Endothelial cell of umbilical vein (primary cell): ENCODE measurements around the gene NF1. TPM values are rescaled to one million over a fixed set of nuclear protein-coding genes. Genes with fewer than 3 reads are reported as not detected.

Experiments used
- BruUV-seq: library from RNA; stranded (reverse); fragments of 400-500 nt; replicated peaks from 2 replicates; lab custom pipeline; 2021; lab: Mats Ljungman, UMichigan
- CTCF ChIA-PET: fragments of 300-600, 350-600 bp; sonication (Branson Sonifier 250); formaldehyde crosslinking; loops from one replicate; lab custom pipeline; 2021; ENCODE audit warnings: antibody characterized with exemption, inconsistent platforms; lab: Charles Lee
- POLR2A ChIA-PET: fragments of 300-600, 350-600 bp; sonication (Branson Sonifier 250); formaldehyde crosslinking; loops from one replicate; lab custom pipeline; 2021; ENCODE audit warnings: antibody characterized with exemption, inconsistent platforms; lab: Charles Lee
- DNase-seq: peaks from one replicate; pipeline ENCODE4 v3.0.0-alpha.2; 2011; ENCODE audit warnings: low read depth, low spot score
- FAIRE-seq: peaks from 2 replicates; lab custom pipeline; 2011; peaks lifted over from hg19 to GRCh38; lab: Jason Lieb, UNC
- H2AFZ ChIP-seq: 2 replicates; pipeline ENCODE4 v1.6.0; 2012; ENCODE audit warnings: low read depth, low read length, control low read depth, inconsistent platforms
- H3K27ac ChIP-seq: 2 replicates; pipeline ENCODE4 v1.5.1; 2011; ENCODE audit warnings: low read depth, mild to moderate bottlenecking, control low read depth, low read length, moderate library complexity; ENCODE audit not compliant: insufficient read depth
- H3K27me3 ChIP-seq, 2 experiments: 2 replicates each; pipeline versions ENCODE4 v1.6.0 to v1.6.1; 2011; ENCODE audit warnings: low read length in 2 of 2, mixed read lengths in 1 of 2; ENCODE audit not compliant: control insufficient read depth in 2 of 2, insufficient read depth in 2 of 2
- H3K36me3 ChIP-seq, 2 experiments: 2 replicates in 1 of 2; 3 replicates in 1 of 2; pipeline ENCODE4 v1.5.1; 2011; ENCODE audit warnings: low read length in 2 of 2, mild to moderate bottlenecking in 1 of 2, moderate library complexity in 1 of 2; ENCODE audit not compliant: control insufficient read depth in 2 of 2, insufficient read depth in 2 of 2; ENCODE audit errors: extremely low read depth in 1 of 2
- H3K4me1 ChIP-seq: 3 replicates; pipeline ENCODE4 v1.5.1; 2011; ENCODE audit warnings: mild to moderate bottlenecking, low read length; ENCODE audit not compliant: control insufficient read depth, insufficient read depth; ENCODE audit errors: extremely low read depth
- H3K4me2 ChIP-seq: 2 replicates; pipeline ENCODE4 v1.6.1; 2011; ENCODE audit warnings: low read length, control low read depth, mixed read lengths; ENCODE audit not compliant: insufficient read depth
- H3K4me3 ChIP-seq, 3 experiments: fragments of 200-600 bp in 1 of 3; sonication (generic), shearing (Covaris generic) in 1 of 3; replicated peaks in 1 of 3; 2 replicates each; pipeline ENCODE4 v1.5.1; 2011 to 2016; ENCODE audit warnings: control low read depth in 3 of 3, low read length in 3 of 3, mild to moderate bottlenecking in 2 of 3, inconsistent platforms in 1 of 3, low read depth in 1 of 3, moderate library complexity in 1 of 3; ENCODE audit not compliant: insufficient read depth in 1 of 3
- H3K79me2 ChIP-seq: 2 replicates; pipeline ENCODE4 v1.6.0; 2012; ENCODE audit warnings: low read length, inconsistent platforms; ENCODE audit not compliant: control insufficient read depth, insufficient read depth
- H3K9ac ChIP-seq: replicated peaks from 2 replicates; pipeline ENCODE3; 2011; ENCODE audit warnings: low read length, control low read depth; ENCODE audit not compliant: insufficient read depth; ENCODE audit errors: extremely low read depth
- H3K9me1 ChIP-seq: replicated peaks from 3 replicates; pipeline ENCODE4 v1.6.0; 2011; ENCODE audit warnings: mild to moderate bottlenecking, low read length; ENCODE audit not compliant: control insufficient read depth, insufficient read depth; ENCODE audit errors: extremely low read depth
- H3K9me3 ChIP-seq: replicated peaks from 2 replicates; pipeline ENCODE4 v1.5.1; 2012; ENCODE audit warnings: low read length, inconsistent platforms; ENCODE audit not compliant: control insufficient read depth, insufficient read depth
- H4K20me1 ChIP-seq: replicated peaks from 2 replicates; pipeline ENCODE3; 2011; ENCODE audit warnings: mild to moderate bottlenecking, low read length; ENCODE audit not compliant: control insufficient read depth, insufficient read depth; ENCODE audit errors: extremely low read depth
- EZH2 ChIP-seq: IDR thresholded peaks from 2 replicates; pipeline ENCODE4 v1.6.1; 2012; ENCODE audit warnings: borderline replicate concordance, low read depth, mild to moderate bottlenecking, moderate library complexity, low read length, inconsistent platforms; ENCODE audit not compliant: severe bottlenecking
- JUN ChIP-seq: IDR thresholded peaks from 2 replicates; pipeline ENCODE4 v1.6.1; 2011; ENCODE audit warnings: borderline replicate concordance, low read depth; ENCODE audit not compliant: insufficient read length, insufficient read depth
- MAX ChIP-seq: IDR thresholded peaks from 2 replicates; pipeline ENCODE4 v1.6.1; 2011; ENCODE audit not compliant: insufficient read depth, insufficient read length
- MYC ChIP-seq: IDR thresholded peaks from one replicate; pipeline ENCODE4 v1.6.1; 2011; ENCODE audit warnings: mild to moderate bottlenecking, low read depth, low read length
- POLR2AphosphoS5 ChIP-seq: IDR thresholded peaks from 2 replicates; pipeline ENCODE4 v1.6.1; 2012; ENCODE audit warnings: low read depth, mild to moderate bottlenecking, control low read depth, low read length, moderate library complexity; ENCODE audit not compliant: insufficient read depth
- dilution Hi-C: fragments of 300-500 bp; cut with MboI; formaldehyde crosslinking; loops from one replicate; pipeline ENCODE4 v1.15.0; 2019; ENCODE audit warnings: low sequenced_read_pairs; ENCODE audit not compliant: extremely low pct_ligation_motif_present
- intact Hi-C: fragments of 100-400 bp; cut with micrococcal nuclease; formaldehyde crosslinking; loops from one replicate; pipeline ENCODE4 v1.10.0; 2022
- polyA plus RNA-seq, 4 experiments: library from polyadenylated mRNA; depleted of rRNA in 3 of 4; stranded (reverse) in 3 of 4; unstranded in 1 of 4; fragments of >200 nt; gene quantifications; 2 replicates each; pipeline versions ENCODE4 v1.2.1 to v1.2.3, GENCODE V29; 2011 to 2012; ENCODE audit warnings: missing spikeins in 1 of 4
- total RNA-seq: library from RNA; stranded (reverse); gene quantifications from 2 replicates; pipeline ENCODE4 v1.2.3, GENCODE V29; 2021
- TF ChIP-seq, protein P1 (sequence below), 2 donors: IDR thresholded peaks; 1 replicate in 1 of 2; 2 replicates in 1 of 2; pipeline ENCODE4 v1.5.1; 2011; ENCODE audit warnings: low read length in 2 of 2, mild to moderate bottlenecking in 2 of 2, moderate library complexity in 2 of 2, control low read depth in 1 of 2, inconsistent platforms in 1 of 2, low read depth in 1 of 2; ENCODE audit not compliant: insufficient read depth in 1 of 2; ENCODE audit errors: extremely low read depth in 1 of 2

The NF1 gene
- total and polyA plus RNA-seq, 2 donors (not counting 3 experiments of a cell fraction or from before 2014, with no cell fraction given) = 13.7 to 42.4 TPM

- intact Hi-C loops (no loop called here), dilution Hi-C loops (no loop called here)
- Histone ChIP-seq H3K27me3 (no peaks in the 10 kb centered on the region), H4K20me1 (peaks cover 14% of the 10 kb centered on the region), H3K79me2 (peaks cover 57% of the 10 kb centered on the region), H3K9me3 (no peaks in the 10 kb centered on the region), H3K4me2 (no peak overlapping the region), H3K4me3 (no peak overlapping the region), H3K4me1 (peaks cover 5% of the 10 kb centered on the region), H3K9ac (no peak overlapping the region), H3K36me3 (no peaks in the 10 kb centered on the region), H3K27ac (no peak overlapping the region), H2AFZ (no peak overlapping the region), H3K9me1 (no peaks in the 10 kb centered on the region)
- POLR2A ChIA-PET = no interaction called here
- DNase-seq = no peak
- no TSS peak for BruUV-seq
- TF ChIP-seq POLR2AphosphoS5 = no peak
- TF ChIP-seq MAX = no peak
- TF ChIP-seq MYC = no peak
- TF ChIP-seq EZH2 = no peak
- TF ChIP-seq, protein P1, sequence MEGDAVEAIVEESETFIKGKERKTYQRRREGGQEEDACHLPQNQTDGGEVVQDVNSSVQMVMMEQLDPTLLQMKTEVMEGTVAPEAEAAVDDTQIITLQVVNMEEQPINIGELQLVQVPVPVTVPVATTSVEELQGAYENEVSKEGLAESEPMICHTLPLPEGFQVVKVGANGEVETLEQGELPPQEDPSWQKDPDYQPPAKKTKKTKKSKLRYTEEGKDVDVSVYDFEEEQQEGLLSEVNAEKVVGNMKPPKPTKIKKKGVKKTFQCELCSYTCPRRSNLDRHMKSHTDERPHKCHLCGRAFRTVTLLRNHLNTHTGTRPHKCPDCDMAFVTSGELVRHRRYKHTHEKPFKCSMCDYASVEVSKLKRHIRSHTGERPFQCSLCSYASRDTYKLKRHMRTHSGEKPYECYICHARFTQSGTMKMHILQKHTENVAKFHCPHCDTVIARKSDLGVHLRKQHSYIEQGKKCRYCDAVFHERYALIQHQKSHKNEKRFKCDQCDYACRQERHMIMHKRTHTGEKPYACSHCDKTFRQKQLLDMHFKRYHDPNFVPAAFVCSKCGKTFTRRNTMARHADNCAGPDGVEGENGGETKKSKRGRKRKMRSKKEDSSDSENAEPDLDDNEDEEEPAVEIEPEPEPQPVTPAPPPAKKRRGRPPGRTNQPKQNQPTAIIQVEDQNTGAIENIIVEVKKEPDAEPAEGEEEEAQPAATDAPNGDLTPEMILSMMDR (IDR thresholded peaks at IDR 0.05; ENCODE audit: extremely low read depth in 1 of 2, insufficient read depth in 1 of 2, low read depth in 1 of 2, low read length in 2 of 2) = no peak
- no peak for TF ChIP-seq JUN
- CTCF ChIA-PET = no interaction called here
- no peak for FAIRE-seq
Observed at GRCh38 chr17:31105991-31106390, 11.2 kb downstream of the NF1 start.
